ENCODE measurements around the gene SYT8. TPM values are rescaled to one million over a fixed set of nuclear protein-coding genes. Genes with fewer than 3 reads are reported as not detected.

The SYT8 gene
- total RNA-seq, 1 donor from 2014 or later: 0.53 TPM

DNA sequence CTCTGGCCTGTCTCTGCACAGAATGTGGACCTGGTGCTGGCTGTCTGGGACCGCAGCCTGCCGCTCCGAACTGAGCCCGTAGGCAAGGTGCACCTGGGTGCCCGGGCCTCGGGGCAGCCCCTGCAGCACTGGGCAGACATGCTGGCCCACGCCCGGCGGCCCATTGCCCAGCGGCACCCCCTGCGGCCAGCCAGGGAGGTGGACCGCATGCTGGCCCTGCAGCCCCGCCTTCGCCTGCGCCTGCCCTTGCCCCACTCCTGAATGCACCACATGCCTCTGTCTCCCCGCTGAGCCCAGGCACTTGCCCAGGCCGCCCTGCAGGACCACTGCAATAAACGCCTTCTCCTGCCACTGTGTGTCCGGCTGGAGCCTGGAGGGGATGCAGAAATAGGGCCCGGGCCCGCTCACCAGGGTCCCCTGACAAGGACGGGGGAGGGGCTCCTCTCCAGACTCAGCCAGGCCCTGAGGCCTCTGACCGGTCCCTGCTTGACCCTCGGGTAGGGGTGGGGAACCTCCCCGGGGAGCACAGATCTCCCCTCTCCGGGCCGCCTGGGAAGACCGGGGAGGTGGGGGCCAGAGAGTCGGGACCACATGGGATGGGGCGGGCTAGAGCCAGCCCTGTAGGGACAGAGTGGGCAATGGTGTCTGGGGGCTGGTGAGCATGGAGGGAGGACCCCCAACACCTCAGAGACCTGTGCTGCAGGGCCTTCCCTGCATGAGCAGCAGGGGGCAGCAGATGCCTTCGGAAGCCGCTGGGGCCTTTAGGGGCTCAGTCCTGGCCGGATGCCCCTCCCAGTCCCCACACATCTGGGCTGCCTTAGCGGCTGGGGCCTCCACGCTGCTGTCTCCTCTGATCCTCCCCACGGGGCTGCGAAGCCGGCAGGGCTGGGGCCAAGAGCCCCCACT lies 2.6 kb downstream of the SYT8 start:
- H3K4me3 ChIP-seq (ENCODE audit: low read depth, low read length): no peak overlapping the region
- no peak for FAIRE-seq
- H3K36me3 ChIP-seq (ENCODE audit: control insufficient read depth, insufficient read depth, low read length): no peaks in the 10 kb centered on the region
- TF ChIP-seq, protein P1, sequence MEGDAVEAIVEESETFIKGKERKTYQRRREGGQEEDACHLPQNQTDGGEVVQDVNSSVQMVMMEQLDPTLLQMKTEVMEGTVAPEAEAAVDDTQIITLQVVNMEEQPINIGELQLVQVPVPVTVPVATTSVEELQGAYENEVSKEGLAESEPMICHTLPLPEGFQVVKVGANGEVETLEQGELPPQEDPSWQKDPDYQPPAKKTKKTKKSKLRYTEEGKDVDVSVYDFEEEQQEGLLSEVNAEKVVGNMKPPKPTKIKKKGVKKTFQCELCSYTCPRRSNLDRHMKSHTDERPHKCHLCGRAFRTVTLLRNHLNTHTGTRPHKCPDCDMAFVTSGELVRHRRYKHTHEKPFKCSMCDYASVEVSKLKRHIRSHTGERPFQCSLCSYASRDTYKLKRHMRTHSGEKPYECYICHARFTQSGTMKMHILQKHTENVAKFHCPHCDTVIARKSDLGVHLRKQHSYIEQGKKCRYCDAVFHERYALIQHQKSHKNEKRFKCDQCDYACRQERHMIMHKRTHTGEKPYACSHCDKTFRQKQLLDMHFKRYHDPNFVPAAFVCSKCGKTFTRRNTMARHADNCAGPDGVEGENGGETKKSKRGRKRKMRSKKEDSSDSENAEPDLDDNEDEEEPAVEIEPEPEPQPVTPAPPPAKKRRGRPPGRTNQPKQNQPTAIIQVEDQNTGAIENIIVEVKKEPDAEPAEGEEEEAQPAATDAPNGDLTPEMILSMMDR (IDR thresholded peaks at IDR 0.05; ENCODE audit: insufficient read depth, low read length, severe bottlenecking): peak; percentile 96
- H3K27me3 ChIP-seq (ENCODE audit: control insufficient read depth, insufficient read depth, low read length): no peaks in the 10 kb centered on the region
- peak; percentile 23 for DNase-seq (ENCODE audit: low read depth)

DNA sequence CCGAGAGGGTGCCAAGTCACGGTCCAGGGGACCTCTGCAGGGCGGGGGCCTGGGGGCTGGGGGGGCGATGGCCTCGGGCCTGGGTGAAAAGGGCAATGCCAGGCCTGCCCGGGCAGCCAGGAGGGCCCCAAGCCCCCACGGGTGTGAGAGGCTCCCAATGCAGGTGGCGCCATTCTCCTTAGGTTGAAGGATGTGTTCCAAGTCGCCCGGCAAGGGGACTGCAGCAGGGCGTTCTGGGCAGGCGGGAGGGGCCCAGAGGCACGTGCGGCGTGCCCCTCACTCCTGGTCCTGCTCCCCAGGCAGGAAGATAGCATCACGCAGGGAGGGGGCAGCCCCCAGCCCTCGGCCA lies 3.3 kb downstream of the SYT8 start:
- TF ChIP-seq, protein P1 (IDR thresholded peaks at IDR 0.05; ENCODE audit: insufficient read depth, low read length, severe bottlenecking): no peak

DNA sequence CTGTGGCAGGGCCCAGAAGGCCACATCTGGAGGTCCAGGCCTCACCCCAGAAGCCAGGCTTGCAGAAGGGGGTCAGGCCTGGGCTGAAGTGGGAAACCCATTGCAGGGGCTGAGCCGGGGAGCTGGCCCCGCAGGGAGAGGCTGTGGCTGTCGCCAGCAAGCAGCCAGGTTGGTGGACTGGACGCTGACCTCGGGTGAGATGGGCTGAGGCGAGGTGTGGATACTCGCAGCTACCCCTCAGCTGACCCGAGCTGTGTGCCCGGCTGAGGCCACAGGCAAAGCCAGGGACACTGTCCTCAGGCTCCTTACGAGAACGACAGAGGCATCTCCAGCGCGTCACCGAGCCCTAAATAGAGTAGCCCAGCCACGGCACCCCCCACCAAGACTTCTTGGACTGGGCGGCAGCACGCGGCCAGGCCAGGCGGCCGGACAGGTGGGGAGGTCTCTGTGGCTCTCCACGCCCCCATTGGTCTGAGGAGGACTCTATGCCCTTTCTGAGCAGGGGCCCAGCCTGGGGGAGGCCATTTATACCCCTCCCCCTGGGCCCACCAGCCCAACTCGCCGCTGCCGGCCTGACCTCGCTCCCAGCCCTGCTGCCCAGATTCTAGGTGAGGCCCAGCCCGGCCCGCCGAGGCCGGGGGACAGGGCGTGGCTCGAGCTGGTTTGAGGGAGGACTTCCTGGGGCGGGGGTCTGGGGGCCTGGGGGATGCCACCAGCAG lies 3.8 kb downstream of the SYT8 start, which contains the start of gene TNNI2:
Gene TNNI2, plus strand, starts transcription at position 556 of the 719 bp plus-strand sequence. CDS start 716 bp downstream, outside the sequence.
- Histone ChIP-seq H3K36me3 (ENCODE audit: control insufficient read depth, insufficient read depth, low read length) (no peaks in the 10 kb centered on the region), H3K27me3 (ENCODE audit: control insufficient read depth, insufficient read depth, low read length) (no peaks in the 10 kb centered on the region), H3K4me3 (ENCODE audit: low read depth, low read length) (no peak within 1 kb of the TSS)
- DNase-seq (ENCODE audit: low read depth) (no peak), FAIRE-seq (no peak)
- TF ChIP-seq, protein P1 (IDR thresholded peaks at IDR 0.05; ENCODE audit: insufficient read depth, low read length, severe bottlenecking): no peak

More for the DNA sequence above, 3.3 kb downstream of the SYT8 start:
- Histone ChIP-seq H3K36me3 (ENCODE audit: control insufficient read depth, insufficient read depth, low read length) (no peaks in the 10 kb centered on the region), H3K27me3 (ENCODE audit: control insufficient read depth, insufficient read depth, low read length) (no peaks in the 10 kb centered on the region), H3K4me3 (ENCODE audit: low read depth, low read length) (no peak overlapping the region)
- no peak for DNase-seq (ENCODE audit: low read depth)
- FAIRE-seq: no peak

DNA sequence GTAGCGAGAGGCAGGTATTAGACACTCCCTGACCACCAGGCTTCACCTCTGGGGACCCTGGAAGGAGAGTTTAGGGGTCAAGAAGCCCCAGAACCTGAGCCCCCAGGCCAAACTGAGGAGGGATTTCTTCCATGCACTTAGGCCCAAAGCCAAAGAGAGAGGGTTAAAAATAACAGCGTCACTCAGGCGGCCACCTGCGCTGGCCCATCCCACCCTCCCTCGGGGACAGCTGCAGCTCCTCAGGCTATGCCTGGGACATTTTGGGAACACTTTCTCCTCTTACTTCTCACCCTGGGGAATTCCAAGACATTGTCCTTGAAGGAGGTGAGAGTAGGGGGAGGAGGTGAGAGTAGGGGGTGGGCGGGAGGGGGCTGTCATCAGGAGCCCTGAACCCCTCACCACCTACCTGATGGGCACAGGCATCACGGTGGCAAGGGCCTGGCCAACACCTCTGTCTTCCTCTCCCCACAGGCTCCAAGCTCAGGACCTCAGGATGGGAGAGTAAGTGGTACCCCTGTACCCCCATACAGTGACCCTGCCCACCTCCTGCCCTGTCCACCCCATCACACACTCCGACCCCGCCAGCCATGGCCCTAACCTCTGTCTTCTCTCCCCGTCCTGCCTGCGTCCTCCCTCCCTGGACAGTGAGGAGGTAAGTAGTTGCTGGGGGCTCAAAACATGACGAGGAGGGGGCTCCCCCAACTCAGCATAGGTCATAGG lies 4.6 kb downstream of the SYT8 start:
- Histone ChIP-seq H3K4me3 (ENCODE audit: low read depth, low read length) (no peak overlapping the region), H3K27me3 (ENCODE audit: control insufficient read depth, insufficient read depth, low read length) (no peaks in the 10 kb centered on the region), H3K36me3 (ENCODE audit: control insufficient read depth, insufficient read depth, low read length) (no peaks in the 10 kb centered on the region)
- DNase-seq (ENCODE audit: low read depth) (no peak), FAIRE-seq (no peak)
- TF ChIP-seq, protein P1 (IDR thresholded peaks at IDR 0.05; ENCODE audit: insufficient read depth, low read length, severe bottlenecking): no peak

DNA sequence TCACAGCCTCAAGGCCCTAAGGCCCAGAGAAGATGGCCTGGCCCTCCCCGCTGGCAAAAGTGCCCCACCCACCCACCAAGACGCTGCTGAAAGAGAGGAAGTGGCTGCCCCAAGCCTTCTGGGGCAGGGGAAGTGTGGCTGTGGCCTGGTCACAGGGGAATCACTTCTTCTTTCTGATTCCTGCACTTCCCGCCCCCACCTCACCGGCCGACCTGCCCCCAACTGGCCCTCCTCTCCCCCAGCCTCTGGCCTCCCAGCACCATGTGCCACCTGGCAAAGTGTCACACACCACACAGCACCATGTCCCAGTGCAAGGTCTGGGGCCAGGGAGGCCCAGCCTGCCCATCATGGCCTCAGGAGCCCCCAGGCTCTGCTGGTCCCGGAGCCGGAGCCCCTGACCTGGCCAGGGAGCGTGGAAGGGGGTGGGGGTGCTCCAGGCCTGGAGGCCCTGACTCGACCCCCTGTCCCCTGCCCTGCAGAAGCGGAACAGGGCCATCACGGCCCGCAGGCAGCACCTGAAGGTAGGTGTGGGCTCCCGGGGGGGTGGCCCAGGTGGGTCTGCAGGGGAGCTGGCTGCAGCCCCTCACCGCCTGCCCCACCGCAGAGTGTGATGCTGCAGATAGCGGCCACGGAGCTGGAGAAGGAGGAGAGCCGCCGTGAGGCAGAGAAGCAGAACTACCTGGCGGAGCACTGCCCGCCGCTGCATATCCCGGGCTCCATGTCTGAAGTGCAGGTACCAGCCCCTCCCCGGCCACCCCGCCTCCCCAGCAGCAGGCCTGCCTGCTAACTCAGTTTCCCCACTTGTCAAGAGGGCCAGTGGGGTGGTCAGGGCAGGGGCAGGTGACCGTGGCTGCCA lies 5.4 kb downstream of the SYT8 start:
- Histone ChIP-seq H3K4me3 (ENCODE audit: low read depth, low read length) (no peak overlapping the region), H3K27me3 (ENCODE audit: control insufficient read depth, insufficient read depth, low read length) (no peaks in the 10 kb centered on the region), H3K36me3 (ENCODE audit: control insufficient read depth, insufficient read depth, low read length) (no peaks in the 10 kb centered on the region)
- FAIRE-seq (no peak), DNase-seq (ENCODE audit: low read depth) (no peak)
- TF ChIP-seq, protein P1 (IDR thresholded peaks at IDR 0.05; ENCODE audit: insufficient read depth, low read length, severe bottlenecking): no peak

Data from bronchial epithelial cell (primary cell).